HG02885 (cell line): Measurements from ENCODE around the gene RAB18.
"Not testable (repeated sequence)": the region's sequence is repeated elsewhere in the genome, so short reads cannot be mapped to it uniquely, and the experiment has no call there.

Source experiments
- ATAC-seq: cut with Tn5 transposase; IDR thresholded peaks from one replicate; pipeline ENCODE4 v1.9.1; 2021; ENCODE audit warnings: mild to moderate bottlenecking; ENCODE audit not compliant: unreplicated experiment, poor library complexity

The RAB18 gene

GRCh38 chr10:27504007-27504807 is at the start of gene RAB18:
TSS of gene RAB18 (plus strand) at chr10:27504304. CDS start at chr10:27504370, 66 bp downstream.
- ATAC-seq: peak; percentile 96

GRCh38 chr10:27454837-27455236 is 49.3 kb upstream of the RAB18 start:
- no peak for ATAC-seq

DNA sequence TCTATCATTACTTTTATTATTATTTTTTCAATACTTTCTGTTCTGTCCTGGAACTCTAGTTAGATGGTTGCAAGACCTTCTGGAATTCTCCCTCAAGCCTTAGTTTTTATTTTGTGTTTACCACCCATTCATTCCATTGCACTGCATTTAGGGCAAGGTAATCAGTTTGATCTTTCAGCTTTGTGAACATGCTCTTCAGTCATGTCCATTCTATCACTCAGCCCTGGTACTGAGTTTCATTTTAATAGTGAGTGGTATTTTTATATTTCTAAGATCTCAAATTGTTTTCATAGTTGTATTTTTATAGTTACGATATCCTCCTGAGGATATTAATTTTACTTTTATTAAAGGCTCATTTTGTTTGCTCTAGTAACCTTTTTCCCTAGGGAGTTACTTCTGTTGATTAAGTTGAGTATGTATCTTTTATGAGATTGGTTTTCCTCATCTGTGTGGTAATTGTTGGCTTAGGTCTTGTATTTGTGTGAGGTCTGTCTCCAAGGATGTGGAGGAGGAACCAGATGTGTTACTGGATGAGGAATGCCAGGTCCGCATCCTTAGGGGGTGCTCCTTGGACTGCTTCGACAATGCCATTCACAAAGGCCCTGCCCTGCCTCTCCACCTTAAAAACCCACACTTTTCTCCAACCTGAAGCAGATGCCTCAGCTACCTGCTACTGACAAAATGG is 46.7 kb upstream of the RAB18 start:
- no peak for ATAC-seq

GRCh38 chr10:27457966-27458365 is 46.1 kb upstream of the RAB18 start:
- no peak for ATAC-seq

DNA sequence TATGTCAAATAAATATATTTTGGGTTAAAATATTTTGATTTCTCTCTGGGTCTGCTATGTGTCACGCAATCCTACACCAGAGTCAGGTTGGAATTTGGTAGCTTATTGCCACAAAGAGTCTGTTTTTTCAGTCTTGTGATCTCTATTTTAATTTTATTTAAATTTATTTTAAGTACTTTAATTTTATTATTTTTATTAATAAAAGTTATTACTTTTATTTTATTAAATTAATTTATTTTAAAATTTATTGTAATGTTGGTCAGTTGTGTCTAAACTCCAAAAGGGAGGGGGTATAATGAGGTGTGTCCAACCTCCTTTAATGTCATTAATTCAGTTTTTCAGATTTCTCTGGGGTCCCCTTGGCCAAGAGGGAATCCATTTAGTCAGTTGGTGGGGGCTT is 42.8 kb upstream of the RAB18 start:
- ATAC-seq: no peak

DNA sequence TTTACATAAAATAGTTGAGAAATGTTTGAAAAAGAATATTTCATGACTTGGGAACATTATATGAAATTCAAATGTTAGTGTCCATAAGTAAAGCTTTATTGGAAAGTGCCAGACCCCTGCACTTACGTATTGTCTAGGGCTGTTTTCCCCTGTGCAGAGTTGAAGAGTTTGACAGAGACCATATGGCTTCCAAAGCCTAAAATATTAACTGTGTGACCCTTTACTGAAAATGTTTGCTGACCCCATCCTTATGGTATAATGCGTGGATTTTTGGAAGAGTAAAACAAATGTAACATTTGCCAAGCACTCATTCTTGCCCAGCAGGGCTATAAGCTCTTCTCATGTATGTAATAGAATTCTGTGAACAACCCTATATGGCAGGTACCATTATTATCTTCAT is 40.1 kb upstream of the RAB18 start:
- ATAC-seq: no peak

DNA sequence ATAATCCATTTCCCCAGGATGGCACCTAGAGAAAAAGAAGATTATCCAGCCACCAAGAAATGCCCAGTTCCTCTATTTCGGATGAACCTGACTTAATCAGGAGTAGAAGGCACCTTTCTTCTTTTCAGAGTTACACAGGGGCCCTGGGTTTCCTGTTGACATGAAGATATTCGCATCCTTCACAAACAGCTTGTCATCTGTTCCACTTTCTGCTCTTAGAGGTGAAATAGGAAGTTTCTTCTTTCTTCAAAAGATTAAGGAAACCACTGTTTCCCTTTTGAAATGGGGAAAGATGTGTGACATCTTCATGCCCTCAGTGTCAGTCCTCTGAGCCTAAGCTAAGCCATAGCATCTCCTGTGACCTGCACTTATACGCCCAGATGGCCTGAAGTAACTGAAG is 39.1 kb upstream of the RAB18 start:
- peak; percentile 69 for ATAC-seq

DNA sequence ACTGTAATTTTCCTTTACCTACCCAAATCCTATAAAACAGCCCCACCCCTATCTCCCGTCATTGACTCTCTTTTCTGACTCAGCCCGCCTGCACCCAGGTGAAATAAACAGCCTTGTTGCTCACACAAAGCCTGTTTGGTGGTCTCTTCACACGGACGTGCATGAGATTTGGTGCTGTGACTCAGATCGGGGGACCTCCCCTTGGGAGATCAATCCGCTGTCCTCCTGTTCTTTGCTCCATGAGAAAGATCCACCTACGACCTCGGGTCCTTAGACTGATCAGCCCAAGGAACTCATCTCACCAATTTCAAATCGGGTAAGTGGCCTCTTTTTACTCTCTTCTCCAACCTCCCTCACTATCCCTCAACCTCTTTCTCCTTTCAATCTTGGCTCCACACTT is 38.5 kb upstream of the RAB18 start:
- ATAC-seq: not testable (repeated sequence)

- no peak for ATAC-seq
Observed at GRCh38 chr10:27470885-27471284, 33.2 kb upstream of the RAB18 start.

- ATAC-seq: no peak
Observed at GRCh38 chr10:27474741-27475140, 29.4 kb upstream of the RAB18 start.

- ATAC-seq: no peak
Observed at GRCh38 chr10:27479016-27479415, 25.1 kb upstream of the RAB18 start.

DNA sequence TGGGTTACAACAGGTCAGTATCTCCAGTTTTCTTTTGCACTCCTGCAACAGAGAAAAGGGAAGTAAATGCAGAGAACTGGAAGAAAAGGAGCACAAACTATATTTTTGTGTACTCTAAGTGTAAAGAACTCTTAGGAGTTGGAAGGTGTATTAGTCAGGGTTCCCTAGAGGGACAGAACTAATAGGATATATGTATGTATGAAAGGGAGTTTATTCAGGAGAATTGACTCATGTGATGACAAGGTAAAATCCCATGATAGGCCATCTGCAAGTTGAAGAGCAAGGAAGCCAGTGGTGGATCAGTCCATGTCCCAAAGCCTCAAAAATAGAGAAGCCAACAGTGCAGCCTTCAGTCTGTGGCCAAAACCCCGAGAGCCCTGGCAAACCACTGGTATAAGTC is 22.6 kb upstream of the RAB18 start:
- ATAC-seq: no peak

- no peak for ATAC-seq
Observed at GRCh38 chr10:27482984-27483956, 20.8 kb upstream of the RAB18 start.

GRCh38 chr10:27485368-27485767 is 18.7 kb upstream of the RAB18 start:
- ATAC-seq: no peak

DNA sequence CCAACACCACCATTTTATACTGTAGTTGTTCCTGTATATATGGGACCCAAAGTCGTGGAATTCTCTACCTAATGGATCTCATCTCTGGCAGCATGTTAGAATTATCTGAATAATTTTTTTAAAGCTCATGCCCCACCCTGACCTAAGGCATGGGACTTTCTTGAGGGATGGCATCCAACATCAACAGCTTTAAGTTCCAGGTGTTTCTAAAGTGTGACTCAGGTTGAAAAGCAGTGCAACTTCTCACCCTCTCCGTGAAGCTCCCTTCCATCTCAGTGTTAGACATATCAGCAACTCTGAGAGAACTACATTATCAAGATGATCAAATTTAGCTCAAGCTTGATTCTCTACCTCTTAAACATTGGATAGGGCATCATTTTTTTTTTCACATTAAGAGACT is 18.1 kb upstream of the RAB18 start:
- no peak for ATAC-seq

DNA sequence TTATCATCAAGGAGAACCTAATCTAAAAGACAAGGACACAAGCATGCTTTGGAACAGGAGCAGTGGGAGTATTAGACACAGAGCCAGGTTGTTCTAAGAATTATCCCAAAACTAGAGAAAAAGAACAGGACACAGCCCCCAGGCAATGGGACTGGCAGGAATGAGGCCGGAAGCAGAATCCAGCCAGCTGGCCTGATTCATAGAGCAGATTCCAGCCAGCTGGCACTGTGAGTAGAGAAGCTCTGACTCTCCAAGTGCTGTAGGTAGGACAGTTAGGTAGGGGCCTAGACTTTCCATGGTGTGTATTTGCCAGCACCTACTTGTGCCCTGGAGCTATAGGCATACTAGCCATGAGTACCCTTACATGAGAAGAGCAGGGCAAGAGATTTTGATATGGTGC is 13.3 kb upstream of the RAB18 start:
- no peak for ATAC-seq

GRCh38 chr10:27494116-27494805 is 9.8 kb upstream of the RAB18 start:
- ATAC-seq: no peak

DNA sequence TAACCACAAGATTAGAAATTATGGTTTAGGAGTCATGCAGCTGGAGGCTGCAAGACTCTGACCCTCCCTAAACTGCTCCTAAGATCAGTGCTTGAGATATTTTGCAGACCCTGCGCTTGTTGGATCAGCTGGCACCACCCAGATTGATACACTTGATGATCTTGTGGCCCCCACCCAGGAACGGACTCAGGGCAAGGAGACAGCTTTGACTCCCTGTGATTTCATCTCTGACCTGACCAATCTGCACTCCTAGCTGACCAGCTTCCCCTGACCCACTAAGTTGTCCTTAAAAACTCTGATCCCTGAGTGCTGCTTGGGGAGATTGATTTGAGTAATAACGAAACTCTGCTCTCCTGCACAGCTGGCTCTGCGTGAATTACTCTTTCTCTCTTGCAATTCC is 8.0 kb upstream of the RAB18 start:
- no peak for ATAC-seq

- ATAC-seq: no peak
Observed at GRCh38 chr10:27500096-27500495, 4.0 kb upstream of the RAB18 start.

DNA sequence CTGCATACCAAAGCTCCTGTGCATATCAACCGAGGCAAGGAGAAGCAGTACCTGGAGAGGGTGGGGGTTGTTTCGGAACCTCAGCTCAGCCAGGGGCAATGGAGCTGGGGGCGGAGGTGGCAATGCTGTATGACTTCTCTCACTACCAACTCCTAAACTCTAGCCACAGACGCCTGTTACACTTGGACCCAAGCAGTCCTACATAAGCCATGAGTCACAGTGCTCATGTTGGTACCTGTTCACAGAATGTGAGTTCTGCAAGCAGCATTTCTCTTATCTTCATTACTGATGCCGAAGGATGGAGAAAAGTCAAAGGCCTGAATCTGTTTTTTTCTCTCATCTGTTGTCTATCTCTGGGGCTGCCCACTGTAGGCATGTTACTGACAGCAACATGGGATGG is 3.2 kb upstream of the RAB18 start:
- ATAC-seq: no peak
